GM23248 (cell line): Measurements from ENCODE around the gene DAB2IP. TPM values are rescaled to one million over a fixed set of nuclear protein-coding genes. Genes with fewer than 3 reads are reported as not detected.
"Not testable (repeated sequence)": the region's sequence is repeated elsewhere in the genome, so short reads cannot be mapped to it uniquely, and the experiment has no call there.

Source experiments
- DNase-seq: peaks from one replicate; pipeline ENCODE4 v3.0.0-alpha.2; 2015
- H2AFZ ChIP-seq: fragments of 200-600 bp; sonication (generic); 2 replicates; pipeline ENCODE4 v1.6.1; 2016; ENCODE audit warnings: antibody characterized with exemption
- H3F3A ChIP-seq: fragments of 200-600 bp; sonication (generic); 2 replicates; pipeline ENCODE4 v1.6.1; 2016; ENCODE audit warnings: mild to moderate bottlenecking, antibody characterized with exemption, mixed run types; ENCODE audit not compliant: insufficient read depth
- H3K27ac ChIP-seq: fragments of 200-600 bp; sonication (generic); 2 replicates; pipeline ENCODE4 v1.5.1; 2016; ENCODE audit warnings: mild to moderate bottlenecking
- H3K27me3 ChIP-seq: fragments of 200-600 bp; sonication (generic); replicated peaks from 2 replicates; pipeline ENCODE4 v1.6.1; 2016; ENCODE audit warnings: mild to moderate bottlenecking; ENCODE audit not compliant: insufficient read depth
- H3K36me3 ChIP-seq: fragments of 200-600 bp; sonication (generic); 2 replicates; pipeline ENCODE4 v1.6.1; 2016; ENCODE audit warnings: low read depth, mild to moderate bottlenecking
- H3K4me1 ChIP-seq: fragments of 200-600 bp; sonication (generic); 2 replicates; pipeline ENCODE4 v1.6.1; 2016; ENCODE audit warnings: mild to moderate bottlenecking; ENCODE audit not compliant: insufficient read depth
- H3K4me2 ChIP-seq: fragments of 200-600 bp; sonication (generic); one replicate; pipeline ENCODE4 v1.6.1; 2016; ENCODE audit warnings: mild to moderate bottlenecking; ENCODE audit not compliant: unreplicated experiment
- H3K4me3 ChIP-seq: fragments of 200-600 bp; sonication (generic); 2 replicates; pipeline ENCODE4 v1.5.1; 2016; ENCODE audit warnings: mild to moderate bottlenecking
- H3K79me2 ChIP-seq: fragments of 200-600 bp; sonication (generic); 2 replicates; pipeline ENCODE4 v1.6.1; 2016; ENCODE audit warnings: mild to moderate bottlenecking; ENCODE audit not compliant: insufficient read depth
- H3K9ac ChIP-seq: fragments of 200-600 bp; sonication (generic); 2 replicates; pipeline ENCODE4 v1.6.1; 2016; ENCODE audit warnings: mild to moderate bottlenecking
- H3K9me2 ChIP-seq: fragments of 200-600 bp; sonication (generic); 2 replicates; pipeline ENCODE4 v1.6.1; 2016; ENCODE audit warnings: mixed run types, mild to moderate bottlenecking, moderate library complexity; ENCODE audit not compliant: insufficient read depth
- H3K9me3 ChIP-seq: fragments of 200-600 bp; sonication (generic); one replicate; pipeline ENCODE4 v1.6.1; 2017; ENCODE audit warnings: low read depth
- H4K20me1 ChIP-seq: fragments of 200-600 bp; sonication (generic); 2 replicates; pipeline ENCODE4 v1.6.0; 2016; ENCODE audit not compliant: insufficient read depth
- EZH2 ChIP-seq: fragments of 200-600 bp; sonication (generic); IDR thresholded peaks from 2 replicates; pipeline ENCODE4 v1.6.1; 2018; ENCODE audit warnings: antibody characterized with exemption, mild to moderate bottlenecking; ENCODE audit not compliant: insufficient read depth, poor library complexity, severe bottlenecking
- EZH2phosphoT487 ChIP-seq: fragments of 200-600 bp; sonication (generic); IDR thresholded peaks from 2 replicates; pipeline ENCODE4 v1.6.1; 2018; ENCODE audit warnings: antibody characterized with exemption, moderate library complexity, mild to moderate bottlenecking, low read depth; ENCODE audit not compliant: insufficient read depth
- WGBS, 2 experiments: methylation state at CpG; one replicate each; pipeline ENCODE4 v1.1.6; 2015 to 2017; ENCODE audit warnings: low lambda C conversion rate in 2 of 2, low coverage in 1 of 2; ENCODE audit errors: missing lambda C conversion rate in 2 of 2; 5-methylcytosine and 5-hydroxymethylcytosine counted together
- in situ Hi-C: fragments of 300-500 bp; cut with MboI; formaldehyde crosslinking; loops from 2 replicates; pipeline ENCODE4 v1.15.0; 2020
- polyA plus RNA-seq: library from polyadenylated mRNA; unstranded; fragments of >200 nt; fragmentation: Nextera tagmentation; extraction: Ambion mirVana; gene quantifications from 2 replicates; pipeline ENCODE4 v1.2.1, GENCODE V29; 2016
- total RNA-seq: library from RNA; depleted of rRNA; stranded (reverse); fragments of >200 nt; shearing (Covaris generic); gene quantifications from 2 replicates; pipeline ENCODE4 v1.2.3, GENCODE V29; 2014

Gene DAB2IP
- total and polyA plus RNA-seq, 2 experiments from 2014 or later, result 2.6 to 19.7 TPM

- no peak overlapping the region for H3K27ac ChIP-seq
- peaks cover 3% of the 10 kb centered on the region; the same call in 1 of the 2 replicates for H3K27me3 ChIP-seq
- H3K9me2 ChIP-seq, result no peaks in the 10 kb centered on the region
- no peaks in the 10 kb centered on the region for H3K9me3 ChIP-seq
- no peak overlapping the region for H3K4me2 ChIP-seq
- no peak overlapping the region for H3K9ac ChIP-seq
- no peak overlapping the region for H3K4me3 ChIP-seq
- no peak for DNase-seq
- H3K4me1 ChIP-seq, result 0 out of 2 replicates have a peak, but pooled peaks cover 4% of the 10 kb centered on the region
- H3K36me3 ChIP-seq, result no peaks in the 10 kb centered on the region
- in situ Hi-C loops, result no loop called here
- H2AFZ ChIP-seq, result no peak overlapping the region
- no peaks in the 10 kb centered on the region for H4K20me1 ChIP-seq
- TF ChIP-seq EZH2 (no peak), EZH2phosphoT487 (no peak)
- no peaks in the 10 kb centered on the region for H3K79me2 ChIP-seq
- no peaks in the 10 kb centered on the region for H3F3A ChIP-seq
- WGBS, 2 experiments, result 94 to 100% methylated on average over 2 of the region's 2 CpGs
These were observed 10.8 kb upstream of the DAB2IP start for GRCh38 chr9:121640491-121641223.

- Histone ChIP-seq H3K4me2 (no peak overlapping the region), H3K27me3 (peaks cover 3% of the 10 kb centered on the region; the same call in 1 of the 2 replicates), H3K9me3 (no peaks in the 10 kb centered on the region), H3K27ac (no peak overlapping the region), H3K36me3 (no peaks in the 10 kb centered on the region), H3K79me2 (no peaks in the 10 kb centered on the region), H2AFZ (no peak overlapping the region), H4K20me1 (no peaks in the 10 kb centered on the region), H3K9ac (no peak overlapping the region), H3K4me1 (0 out of 2 replicates have a peak, but pooled peaks cover 4% of the 10 kb centered on the region), H3F3A (no peaks in the 10 kb centered on the region), H3K4me3 (no peak overlapping the region), H3K9me2 (no peaks in the 10 kb centered on the region)
- TF ChIP-seq EZH2 (no peak), EZH2phosphoT487 (no peak)
- in situ Hi-C loops, result no loop called here
- DNase-seq, result no peak
- WGBS, 2 experiments, result 87 to 97% methylated on average over 2 of the region's 2 CpGs
These were observed 10.2 kb upstream of the DAB2IP start for GRCh38 chr9:121641224-121641611.

GRCh38 chr9:121642758-121643157, 8.7 kb upstream of the DAB2IP start:
- no peaks in the 10 kb centered on the region for H3F3A ChIP-seq
- no peaks in the 10 kb centered on the region for H3K36me3 ChIP-seq
- H3K4me2 ChIP-seq, result no peak overlapping the region
- TF ChIP-seq EZH2 (no peak), EZH2phosphoT487 (no peak)
- no peaks in the 10 kb centered on the region for H3K9me2 ChIP-seq
- H2AFZ ChIP-seq, result no peak overlapping the region
- H3K27ac ChIP-seq, result no peak overlapping the region
- peaks cover 3% of the 10 kb centered on the region; the same call in 1 of the 2 replicates for H3K27me3 ChIP-seq
- no peak overlapping the region for H3K9ac ChIP-seq
- WGBS, 2 experiments, result 79 to 83% methylated on average over 3 of the region's 3 CpGs
- no peaks in the 10 kb centered on the region for H3K79me2 ChIP-seq
- no peaks in the 10 kb centered on the region for H3K9me3 ChIP-seq
- in situ Hi-C loops, result no loop called here
- H3K4me1 ChIP-seq, result 0 out of 2 replicates have a peak, but pooled peaks cover 1% of the 10 kb centered on the region
- no peaks in the 10 kb centered on the region for H4K20me1 ChIP-seq
- no peak overlapping the region for H3K4me3 ChIP-seq
- no peak for DNase-seq

- TF ChIP-seq EZH2phosphoT487 (no peak), EZH2 (no peak)
- Histone ChIP-seq H3K27me3 (peaks cover 3% of the 10 kb centered on the region; the same call in 1 of the 2 replicates), H3F3A (no peaks in the 10 kb centered on the region), H2AFZ (no peak overlapping the region), H3K4me2 (no peak overlapping the region), H3K27ac (no peak overlapping the region), H3K9me3 (no peaks in the 10 kb centered on the region), H4K20me1 (no peaks in the 10 kb centered on the region), H3K36me3 (no peaks in the 10 kb centered on the region), H3K4me3 (no peak overlapping the region), H3K79me2 (no peaks in the 10 kb centered on the region), H3K9me2 (no peaks in the 10 kb centered on the region), H3K9ac (no peak overlapping the region), H3K4me1 (no peaks in the 10 kb centered on the region)
- DNase-seq, result no peak
- 57 to 58% methylated on average over 3 of the region's 3 CpGs for WGBS, 2 experiments
- in situ Hi-C loops, result no loop called here
These were observed 8.0 kb upstream of the DAB2IP start for GRCh38 chr9:121643473-121643872.

GRCh38 chr9:121644040-121644439, 7.4 kb upstream of the DAB2IP start:
- H3K36me3 ChIP-seq, DNase-seq, H3F3A ChIP-seq, H3K9me3 ChIP-seq, H4K20me1 ChIP-seq, H3K79me2 ChIP-seq, H2AFZ ChIP-seq, in situ Hi-C loops, H3K27ac ChIP-seq, H3K27me3 ChIP-seq, H3K4me1 ChIP-seq, H3K4me3 ChIP-seq, H3K4me2 ChIP-seq, H3K9ac ChIP-seq, H3K9me2 ChIP-seq: not testable (repeated sequence)
- 84 to 88% methylated on average over 10 of the region's 10 CpGs for WGBS, 2 experiments
